ENCODE data around the gene WDR59. TPM values are rescaled to one million over a fixed set of nuclear protein-coding genes. Genes with fewer than 3 reads are reported as not detected.

WDR59 gene
- 10 to 100 TPM; 46.5 to 48.3 TPM for total RNA-seq

GRCh38 chr16:74984529-74985296 lies at the start of gene WDR59:
Gene WDR59 (minus strand): TSS chr16:74985123. CDS start chr16:74985017, 106 bp downstream.
- H3K4me3 ChIP-seq: peak within 1 kb of the TSS; percentile 91
- H3K36me3 ChIP-seq: no peaks in the 10 kb centered on the region
- no peaks in the 10 kb centered on the region for H3K27me3 ChIP-seq
- TF ChIP-seq, protein P1, sequence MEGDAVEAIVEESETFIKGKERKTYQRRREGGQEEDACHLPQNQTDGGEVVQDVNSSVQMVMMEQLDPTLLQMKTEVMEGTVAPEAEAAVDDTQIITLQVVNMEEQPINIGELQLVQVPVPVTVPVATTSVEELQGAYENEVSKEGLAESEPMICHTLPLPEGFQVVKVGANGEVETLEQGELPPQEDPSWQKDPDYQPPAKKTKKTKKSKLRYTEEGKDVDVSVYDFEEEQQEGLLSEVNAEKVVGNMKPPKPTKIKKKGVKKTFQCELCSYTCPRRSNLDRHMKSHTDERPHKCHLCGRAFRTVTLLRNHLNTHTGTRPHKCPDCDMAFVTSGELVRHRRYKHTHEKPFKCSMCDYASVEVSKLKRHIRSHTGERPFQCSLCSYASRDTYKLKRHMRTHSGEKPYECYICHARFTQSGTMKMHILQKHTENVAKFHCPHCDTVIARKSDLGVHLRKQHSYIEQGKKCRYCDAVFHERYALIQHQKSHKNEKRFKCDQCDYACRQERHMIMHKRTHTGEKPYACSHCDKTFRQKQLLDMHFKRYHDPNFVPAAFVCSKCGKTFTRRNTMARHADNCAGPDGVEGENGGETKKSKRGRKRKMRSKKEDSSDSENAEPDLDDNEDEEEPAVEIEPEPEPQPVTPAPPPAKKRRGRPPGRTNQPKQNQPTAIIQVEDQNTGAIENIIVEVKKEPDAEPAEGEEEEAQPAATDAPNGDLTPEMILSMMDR (IDR thresholded peaks at IDR 0.05): no peak
- no peaks in the 10 kb centered on the region for H3K9me3 ChIP-seq
- peak within 1 kb of the TSS; percentile 92 to 99 for H3K9ac ChIP-seq (ENCODE audit: low read depth in 2 of 2, low read length in 2 of 2)
- no peaks in the 10 kb centered on the region for H3K4me1 ChIP-seq
- peak; percentile 100 for DNase-seq
- peak within 1 kb of the TSS; percentile 3 for H3K27ac ChIP-seq
- intact Hi-C loops (cut with DNase I): no loop called here

DNA sequence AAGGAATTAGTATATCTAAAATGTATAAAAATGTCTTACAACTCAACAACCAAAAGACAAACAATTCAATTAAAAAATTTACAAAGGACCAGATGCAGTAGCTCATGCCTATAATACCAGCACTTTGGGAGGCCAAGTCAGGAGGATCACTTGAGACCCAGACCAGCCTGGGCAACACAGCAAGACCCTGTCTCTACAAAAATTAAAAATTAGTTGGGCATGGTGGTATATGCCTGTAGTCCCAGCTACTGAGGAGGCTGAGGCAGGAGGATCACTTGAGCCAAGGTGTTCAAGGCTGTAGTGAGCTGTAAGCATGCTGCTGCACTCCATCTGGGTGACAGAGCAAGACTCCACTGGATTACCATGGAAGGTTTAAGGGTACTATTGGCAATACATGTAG lies 47.7 kb upstream of the WDR59 start:
- H3K27me3 ChIP-seq: no peaks in the 10 kb centered on the region
- H3K9me3 ChIP-seq: no peaks in the 10 kb centered on the region
- H3K4me1 ChIP-seq: no peaks in the 10 kb centered on the region

GRCh38 chr16:75029854-75030253 lies 44.9 kb upstream of the WDR59 start:
- H3K4me1 ChIP-seq: no peaks in the 10 kb centered on the region
- no peak overlapping the region for H3K9ac ChIP-seq (ENCODE audit: low read depth in 2 of 2, low read length in 2 of 2)
- no peaks in the 10 kb centered on the region for H3K27me3 ChIP-seq
- no peaks in the 10 kb centered on the region for H3K36me3 ChIP-seq
- TF ChIP-seq, protein P1 (IDR thresholded peaks at IDR 0.05): no peak
- H3K4me3 ChIP-seq: no peak overlapping the region
- no peaks in the 10 kb centered on the region for H3K9me3 ChIP-seq
- intact Hi-C loops (cut with DNase I): no loop called here
- no peak overlapping the region for H3K27ac ChIP-seq
- no peak for DNase-seq

More for the DNA sequence above, 47.7 kb upstream of the WDR59 start:
- Histone ChIP-seq H3K9ac (ENCODE audit: low read depth in 2 of 2, low read length in 2 of 2) (no peak overlapping the region), H3K4me3 (no peak overlapping the region), H3K36me3 (no peaks in the 10 kb centered on the region), H3K27ac (no peak overlapping the region)
- intact Hi-C loops (cut with DNase I): no loop called here
- no peak for DNase-seq
- TF ChIP-seq, protein P1 (IDR thresholded peaks at IDR 0.05): no peak

- TF ChIP-seq, protein P1 (IDR thresholded peaks at IDR 0.05): no peak
- Histone ChIP-seq H3K4me1 (no peaks in the 10 kb centered on the region), H3K27me3 (no peaks in the 10 kb centered on the region), H3K9ac (ENCODE audit: low read depth in 2 of 2, low read length in 2 of 2) (no peak overlapping the region), H3K4me3 (no peak overlapping the region), H3K9me3 (no peaks in the 10 kb centered on the region), H3K36me3 (no peaks in the 10 kb centered on the region), H3K27ac (no peak overlapping the region)
- no peak for DNase-seq
- intact Hi-C loops (cut with DNase I): no loop called here
Measured at GRCh38 chr16:75028544-75029135, 43.7 kb upstream of the WDR59 start.

GRCh38 chr16:75027520-75028300 lies 42.8 kb upstream of the WDR59 start:
- H3K27ac ChIP-seq: no peak overlapping the region
- H3K36me3 ChIP-seq: no peaks in the 10 kb centered on the region
- no peak overlapping the region for H3K4me3 ChIP-seq
- intact Hi-C loops (cut with DNase I): no loop called here
- H3K4me1 ChIP-seq: no peaks in the 10 kb centered on the region
- TF ChIP-seq, protein P1 (IDR thresholded peaks at IDR 0.05): no peak
- no peaks in the 10 kb centered on the region for H3K9me3 ChIP-seq
- no peak for DNase-seq
- H3K9ac ChIP-seq (ENCODE audit: low read depth in 2 of 2, low read length in 2 of 2): no peak overlapping the region
- no peaks in the 10 kb centered on the region for H3K27me3 ChIP-seq
